Activated CD4-positive, alpha-beta T cell treated with anti-CD3 and anti-CD28 coated beads, Interleukin-2, amount 50 U/mL, for 16 hours (primary cell): ENCODE data around the gene AGT.
"Not testable (repeated sequence)": the region's sequence is repeated elsewhere in the genome, so short reads cannot be mapped to it uniquely, and the experiment has no call there.

ENCODE experiments used
- DNase-seq: peaks from one replicate; pipeline ENCODE4 v3.0.0-alpha.2; 2020

The AGT gene

DNA sequence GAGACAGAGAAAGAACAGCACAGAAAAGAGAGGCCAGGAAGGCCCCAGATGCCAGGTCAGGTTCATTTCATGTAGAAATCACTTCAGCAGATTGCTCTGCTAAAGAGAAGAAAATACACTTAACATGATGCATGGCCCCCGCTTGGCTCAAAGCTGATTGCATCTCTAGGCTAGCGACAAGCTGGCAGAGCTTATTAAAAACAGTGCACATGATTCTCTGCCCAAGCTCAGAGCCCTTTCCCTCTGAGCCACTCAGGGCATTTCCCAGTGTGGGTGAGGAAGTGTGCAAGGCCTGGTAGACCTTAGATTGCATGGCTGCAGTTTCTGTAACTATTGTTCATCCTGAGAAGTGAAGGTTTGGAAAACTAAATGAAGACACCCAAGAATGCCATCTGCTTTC lies 30.0 kb upstream of the AGT start:
- DNase-seq = no peak

DNA sequence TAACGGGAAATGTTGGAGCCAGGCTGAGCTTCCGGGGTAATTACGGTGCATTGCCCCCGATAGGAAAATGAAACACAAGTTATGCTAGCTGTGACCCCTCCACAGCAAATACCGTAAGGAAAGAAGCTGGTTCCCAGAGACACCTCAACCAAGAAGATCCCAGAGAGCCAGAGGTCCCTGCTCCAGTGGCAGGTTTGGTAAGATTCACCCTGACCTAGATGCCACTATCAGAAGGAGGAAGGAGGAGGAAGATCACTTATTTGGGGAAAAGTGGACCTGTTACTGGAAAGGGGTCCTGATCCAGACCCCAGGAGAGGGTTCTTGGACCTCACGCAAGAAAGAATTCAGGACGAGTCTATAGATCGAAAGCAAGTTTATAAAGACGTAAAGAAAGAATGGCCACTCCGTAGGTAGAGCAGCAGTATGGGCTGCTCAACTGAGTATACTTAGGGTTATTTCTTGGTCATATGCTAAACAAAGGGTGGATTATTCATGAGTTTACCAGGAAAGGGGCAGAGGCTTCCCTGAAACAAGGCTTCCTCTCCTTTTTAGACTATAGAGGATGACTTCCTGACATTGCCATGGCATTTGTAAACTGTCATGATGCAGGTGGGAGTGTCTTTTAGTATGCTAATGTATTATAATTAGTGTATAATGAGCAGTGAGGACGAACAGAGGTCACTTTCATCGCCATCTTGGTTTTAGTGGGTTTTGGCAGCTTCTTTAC lies 25.8 kb upstream of the AGT start:
- no peak for DNase-seq

DNA sequence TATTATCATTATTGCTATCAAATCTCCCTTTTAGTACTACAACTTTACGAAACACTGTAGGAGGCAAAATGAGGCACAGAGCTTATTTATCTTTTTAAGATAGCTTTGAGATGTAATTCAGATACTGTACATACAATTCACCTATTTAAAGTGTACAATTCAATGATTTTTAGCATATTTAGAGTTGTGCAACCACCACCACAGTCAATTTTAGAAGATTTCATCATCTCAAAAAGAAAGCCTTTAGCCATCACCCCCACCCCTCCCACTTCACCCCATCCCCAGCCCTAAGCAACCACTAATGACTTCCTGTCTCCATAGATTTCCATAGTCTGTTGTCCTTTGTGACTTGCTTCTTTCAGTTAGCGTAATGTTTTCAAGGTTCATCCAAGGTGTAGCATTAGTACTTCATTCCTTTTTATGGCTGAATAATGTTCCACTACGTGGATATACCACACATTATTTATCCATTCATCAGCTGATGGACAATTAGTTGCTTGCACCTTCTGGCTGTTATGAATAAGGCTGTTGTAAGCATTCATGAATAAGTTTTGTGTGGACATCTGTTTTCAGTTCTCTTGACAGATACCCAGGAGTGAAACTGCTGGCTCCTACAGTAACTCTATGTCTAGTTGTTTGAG lies 23.8 kb upstream of the AGT start:
- no peak for DNase-seq

DNA sequence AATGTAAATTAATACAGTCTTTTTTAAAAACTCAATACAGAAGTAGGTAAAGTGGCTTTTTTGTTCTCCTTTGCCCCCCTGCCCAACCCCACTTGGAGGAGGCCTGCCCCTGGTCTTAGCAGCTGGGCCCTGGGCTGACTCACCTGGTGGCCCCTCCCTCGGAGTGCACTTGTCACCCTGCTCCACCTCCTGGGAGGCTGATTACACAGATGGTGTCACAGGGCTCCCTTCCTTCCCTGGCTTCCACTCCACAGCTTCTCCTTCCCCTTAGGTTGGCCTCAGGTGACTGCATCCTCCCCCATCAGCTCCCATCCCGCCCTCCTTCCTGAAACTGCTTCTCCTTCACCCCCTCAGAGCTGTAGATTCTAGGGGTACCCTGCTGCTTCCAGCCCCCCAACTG lies 21.5 kb upstream of the AGT start:
- no peak for DNase-seq

DNA sequence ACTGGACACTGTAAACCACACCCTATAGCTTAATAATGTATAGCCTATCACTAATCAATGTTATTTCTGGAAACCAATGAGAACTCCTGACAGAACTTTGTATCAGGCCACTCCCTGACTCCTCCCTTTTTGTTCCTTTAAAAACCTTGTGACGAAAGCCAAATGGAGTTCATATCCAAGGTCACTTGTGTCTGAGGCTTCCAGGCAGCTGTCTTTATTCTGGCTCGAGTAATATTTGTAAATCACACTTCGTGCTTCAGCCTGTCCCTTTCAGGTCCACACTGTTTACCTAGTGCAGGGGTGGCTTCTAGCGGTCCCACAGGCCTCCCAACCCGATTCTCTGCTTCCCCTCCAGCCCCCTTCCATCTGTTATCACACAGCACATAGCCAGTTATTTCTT lies 17.1 kb upstream of the AGT start:
- DNase-seq = no peak

DNA sequence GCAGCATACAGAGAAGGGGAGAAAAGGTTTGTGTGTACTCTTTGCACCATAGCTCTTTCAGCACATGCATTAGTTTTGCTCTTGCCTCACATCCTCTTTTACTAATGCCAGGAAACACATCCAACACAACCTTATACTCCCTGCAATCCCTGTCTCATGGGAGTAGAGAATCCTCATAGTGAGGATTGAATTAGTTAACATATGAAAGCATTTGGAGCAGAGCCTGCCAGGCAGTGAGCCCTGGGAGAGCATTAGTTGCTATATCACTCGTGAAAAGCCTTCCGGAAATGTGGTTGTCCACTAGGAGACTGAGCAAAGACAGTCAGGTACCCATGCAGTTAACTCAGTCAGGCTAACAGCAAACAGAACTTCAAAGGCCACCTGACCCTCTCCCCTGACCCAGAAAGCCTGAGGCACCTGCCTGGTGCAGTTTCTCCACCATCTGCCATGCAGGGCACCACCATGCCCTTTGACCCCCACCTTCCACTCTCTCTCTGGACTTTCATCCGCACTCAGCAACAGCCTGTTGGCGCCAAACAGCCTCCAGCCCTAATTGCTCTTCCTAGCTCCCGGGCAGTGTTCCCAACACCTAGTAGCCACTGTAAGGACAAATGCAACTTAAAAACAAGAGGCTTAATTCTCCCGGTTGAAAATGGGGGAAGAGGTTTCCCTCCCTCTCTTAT lies 14.9 kb upstream of the AGT start:
- DNase-seq = no peak

DNA sequence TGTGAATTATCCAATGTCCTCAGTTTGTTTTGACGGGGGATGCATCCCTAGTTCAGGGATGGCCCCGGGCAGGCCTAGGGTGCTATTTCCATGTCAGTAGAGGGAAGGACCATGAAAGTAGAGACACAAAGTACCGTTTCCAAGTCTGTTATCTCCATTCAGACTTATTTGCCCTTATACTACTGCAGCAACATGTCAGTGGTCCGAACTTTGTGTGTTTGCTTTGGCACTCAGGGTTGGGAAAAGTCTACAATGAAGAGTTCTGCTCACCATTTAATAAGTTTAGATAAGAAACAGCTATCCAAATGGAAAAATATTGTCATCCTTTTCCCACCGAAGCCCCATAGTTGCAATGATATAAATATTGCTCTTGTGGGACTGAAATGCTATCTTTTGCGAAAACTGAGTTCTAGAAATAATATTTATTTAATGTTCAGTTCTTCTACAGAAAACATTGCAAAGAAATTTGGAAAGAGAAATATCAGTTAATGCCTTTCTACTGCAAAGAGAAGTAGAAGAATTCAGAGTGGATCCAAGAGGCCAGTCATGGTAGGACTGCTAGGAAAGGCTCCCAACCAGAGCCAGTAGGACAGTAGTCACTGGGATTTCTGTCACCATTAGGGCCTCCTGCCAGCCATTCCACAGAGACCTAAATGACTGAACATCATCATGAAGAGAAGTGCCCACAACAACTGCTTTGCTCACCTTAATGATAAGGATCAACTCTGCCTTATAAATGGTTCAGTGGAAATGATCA lies 11.5 kb upstream of the AGT start:
- no peak for DNase-seq

DNA sequence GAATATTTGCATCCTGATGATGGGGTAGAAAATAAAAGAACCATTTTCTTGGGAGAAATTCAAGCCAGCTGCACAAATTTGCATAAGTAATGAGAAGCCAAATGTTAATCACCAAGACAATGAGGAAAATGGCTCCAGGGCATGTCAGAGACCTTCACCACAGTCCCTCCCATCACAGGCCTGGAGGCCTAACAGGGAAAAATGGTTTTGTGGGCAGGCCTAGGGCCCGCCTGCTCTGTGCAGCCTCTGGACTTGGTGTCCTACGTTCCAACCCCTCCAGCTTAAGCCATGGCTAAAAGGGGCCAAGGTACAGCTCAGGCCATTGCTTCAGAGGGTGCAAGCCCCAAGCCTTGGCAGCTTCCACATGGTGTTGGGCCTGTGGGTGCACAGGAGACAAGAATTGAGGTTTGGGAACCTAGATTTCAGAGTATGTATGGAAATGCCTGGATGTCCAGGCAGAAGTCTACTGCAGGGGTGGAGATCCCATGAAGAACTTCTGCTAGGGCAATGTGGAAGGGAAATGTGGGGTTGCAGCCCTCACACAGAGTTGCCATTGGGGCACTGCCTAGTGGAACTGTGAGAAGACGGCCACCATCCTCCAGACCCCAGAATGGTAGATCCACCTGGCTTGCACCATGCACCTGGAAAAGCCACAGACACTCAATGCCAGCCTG lies 8.1 kb upstream of the AGT start:
- not testable (repeated sequence) for DNase-seq

DNA sequence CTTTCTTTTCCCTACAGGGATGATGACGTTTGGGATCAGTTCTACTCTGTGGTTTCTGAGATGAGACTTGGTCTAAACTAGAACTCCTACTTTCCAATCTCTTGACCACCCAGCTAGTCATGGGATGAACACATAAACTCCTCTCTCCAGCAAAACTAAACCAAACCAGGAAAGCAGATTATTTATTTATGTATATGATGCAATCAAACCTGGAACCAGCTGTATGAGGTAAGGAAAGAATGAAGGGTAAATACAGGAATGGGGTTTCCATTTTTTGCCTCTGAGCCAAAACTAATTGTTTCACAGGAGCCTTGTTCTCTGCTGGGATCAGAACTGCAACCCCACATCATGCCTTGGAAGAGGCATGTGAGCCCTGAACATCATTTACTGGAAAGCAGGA lies 3.3 kb upstream of the AGT start:
- no peak for DNase-seq

DNA sequence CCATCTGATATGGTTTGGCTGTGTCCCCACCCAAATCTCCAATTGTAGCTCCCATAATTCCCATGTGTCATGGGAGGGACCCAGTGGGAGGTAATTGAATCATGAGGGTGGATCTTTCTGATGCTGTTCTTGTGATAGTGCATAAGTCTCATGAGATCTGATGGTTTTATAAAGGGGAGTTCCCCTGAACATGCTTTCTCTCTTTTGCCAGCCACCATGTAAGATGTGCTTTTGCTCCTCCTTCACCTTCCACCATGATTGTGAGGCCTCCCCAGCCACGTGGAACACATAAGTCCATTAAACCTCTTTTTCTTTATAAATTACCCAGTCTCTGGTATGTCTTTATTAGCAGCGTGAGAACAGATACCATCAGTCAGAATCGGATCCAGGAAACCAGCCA lies 2.5 kb upstream of the AGT start:
- not testable (repeated sequence) for DNase-seq

DNA sequence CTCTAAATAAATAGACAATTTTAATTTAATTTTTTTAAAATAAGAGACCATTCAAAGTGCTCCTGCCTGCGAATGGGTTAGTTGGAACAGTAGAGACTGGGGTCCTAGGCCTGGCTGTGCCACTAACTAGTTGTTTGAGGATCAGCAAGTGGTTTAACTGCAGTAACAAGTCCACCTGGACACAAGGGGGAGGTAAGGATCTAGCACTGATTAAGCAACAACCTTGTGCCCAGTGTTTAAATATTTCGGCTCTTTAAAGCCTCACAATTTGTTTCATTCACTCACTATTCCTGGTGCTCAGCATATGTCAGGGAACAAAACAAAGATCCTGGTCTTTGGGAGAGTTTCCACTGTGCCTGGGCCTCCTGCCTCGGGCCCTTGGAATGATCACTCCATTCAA lies 1.6 kb upstream of the AGT start:
- DNase-seq = no peak

DNA sequence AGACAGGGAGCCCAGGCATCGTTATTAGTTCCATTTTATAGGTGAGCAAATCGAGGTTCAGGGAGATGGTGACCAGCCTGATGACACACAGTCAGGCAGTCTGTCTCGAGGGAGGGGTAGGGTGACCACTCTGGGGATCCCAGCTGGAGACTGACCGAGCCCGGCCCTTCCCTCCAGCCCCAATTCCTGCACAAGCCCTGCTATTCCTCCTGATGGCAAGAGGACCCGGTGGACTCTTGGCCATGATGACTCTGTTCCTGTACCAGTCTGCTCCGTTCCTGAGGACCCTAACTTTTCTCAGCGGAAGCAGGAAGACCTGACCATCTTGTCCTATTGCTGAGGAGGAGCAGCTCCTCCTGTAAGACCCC lies 391 bp downstream of the AGT start:
- DNase-seq = no peak

DNA sequence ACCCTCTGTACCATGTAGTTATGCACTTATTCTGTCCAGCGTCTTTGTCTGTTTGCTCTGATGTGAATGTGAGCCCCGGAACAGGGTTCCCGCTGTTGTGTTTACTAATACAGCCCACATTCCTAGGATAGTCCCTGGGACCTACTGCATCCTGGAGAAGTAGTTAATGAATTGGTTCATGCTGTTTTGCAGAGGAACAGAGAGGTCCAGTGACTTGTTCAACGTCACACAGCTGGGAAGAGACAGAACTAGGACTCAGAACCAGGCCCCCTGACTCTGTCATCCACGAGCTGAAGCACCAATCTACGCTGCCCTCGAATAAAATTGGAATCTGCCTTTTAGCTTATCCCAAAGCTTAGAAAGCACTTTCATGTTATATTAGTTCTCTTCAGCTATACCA lies 784 bp downstream of the AGT start:
- DNase-seq = no peak

DNA sequence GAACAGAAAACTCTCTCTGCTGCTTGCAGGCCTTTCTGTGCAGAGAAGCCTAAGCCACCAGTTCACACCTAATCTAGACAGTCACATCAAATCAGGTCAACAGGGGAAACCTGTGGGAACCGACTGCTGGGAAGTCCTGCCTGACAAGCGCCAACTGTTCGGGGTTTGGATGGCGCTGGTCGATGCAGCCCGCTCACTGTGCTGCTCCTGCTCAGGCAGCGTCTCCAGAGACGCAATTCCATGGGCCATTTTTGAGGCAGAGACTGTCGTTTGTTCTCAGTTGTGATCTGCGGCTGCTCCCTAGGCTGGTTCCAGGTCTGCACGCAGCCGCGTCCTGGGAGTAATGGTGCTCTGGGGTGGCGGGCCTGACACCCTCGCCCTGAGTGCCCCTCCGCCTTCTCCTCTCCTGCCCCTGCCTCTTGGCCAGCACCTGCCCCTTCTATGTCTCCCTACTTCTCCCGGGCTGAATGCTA lies 1.4 kb downstream of the AGT start:
- DNase-seq = no peak

DNA sequence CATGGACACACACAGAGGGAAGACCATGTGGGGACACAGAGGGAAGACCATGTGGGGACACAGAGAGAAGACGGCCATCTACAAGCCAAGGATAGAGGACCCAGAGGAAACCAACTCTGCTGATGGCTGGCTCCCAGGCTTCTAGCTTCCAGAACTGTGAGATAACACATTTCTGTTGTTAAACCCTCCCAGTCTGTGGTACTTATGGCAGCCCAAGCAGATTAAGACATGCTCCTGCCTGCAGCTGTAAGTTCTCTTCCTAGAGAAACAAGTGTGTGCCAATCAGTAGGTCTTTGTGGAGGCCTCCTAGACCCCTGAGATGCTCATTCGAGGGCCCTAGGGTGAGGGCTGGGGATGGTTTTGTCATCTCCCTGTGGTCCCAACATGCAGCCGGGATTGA lies 2.7 kb downstream of the AGT start:
- DNase-seq = no peak

DNA sequence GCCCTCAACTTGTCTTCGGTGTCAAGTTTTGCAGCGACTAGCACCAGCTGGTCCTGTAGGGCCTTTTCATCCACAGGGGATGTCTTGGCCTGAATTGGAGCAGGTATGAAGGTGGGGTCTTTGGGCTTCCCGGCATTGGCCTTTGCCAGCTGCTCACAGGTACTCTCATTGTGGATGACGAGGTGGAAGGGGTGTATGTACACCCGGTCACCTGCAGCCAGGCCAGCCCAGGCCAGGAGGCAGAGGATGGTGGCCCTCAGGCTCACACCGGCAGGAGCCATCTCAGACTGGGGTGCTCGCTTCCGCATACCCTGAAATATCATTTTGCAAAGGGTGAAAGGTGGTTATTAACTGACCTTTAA lies 3.4 kb downstream of the AGT start:
- DNase-seq = no peak

DNA sequence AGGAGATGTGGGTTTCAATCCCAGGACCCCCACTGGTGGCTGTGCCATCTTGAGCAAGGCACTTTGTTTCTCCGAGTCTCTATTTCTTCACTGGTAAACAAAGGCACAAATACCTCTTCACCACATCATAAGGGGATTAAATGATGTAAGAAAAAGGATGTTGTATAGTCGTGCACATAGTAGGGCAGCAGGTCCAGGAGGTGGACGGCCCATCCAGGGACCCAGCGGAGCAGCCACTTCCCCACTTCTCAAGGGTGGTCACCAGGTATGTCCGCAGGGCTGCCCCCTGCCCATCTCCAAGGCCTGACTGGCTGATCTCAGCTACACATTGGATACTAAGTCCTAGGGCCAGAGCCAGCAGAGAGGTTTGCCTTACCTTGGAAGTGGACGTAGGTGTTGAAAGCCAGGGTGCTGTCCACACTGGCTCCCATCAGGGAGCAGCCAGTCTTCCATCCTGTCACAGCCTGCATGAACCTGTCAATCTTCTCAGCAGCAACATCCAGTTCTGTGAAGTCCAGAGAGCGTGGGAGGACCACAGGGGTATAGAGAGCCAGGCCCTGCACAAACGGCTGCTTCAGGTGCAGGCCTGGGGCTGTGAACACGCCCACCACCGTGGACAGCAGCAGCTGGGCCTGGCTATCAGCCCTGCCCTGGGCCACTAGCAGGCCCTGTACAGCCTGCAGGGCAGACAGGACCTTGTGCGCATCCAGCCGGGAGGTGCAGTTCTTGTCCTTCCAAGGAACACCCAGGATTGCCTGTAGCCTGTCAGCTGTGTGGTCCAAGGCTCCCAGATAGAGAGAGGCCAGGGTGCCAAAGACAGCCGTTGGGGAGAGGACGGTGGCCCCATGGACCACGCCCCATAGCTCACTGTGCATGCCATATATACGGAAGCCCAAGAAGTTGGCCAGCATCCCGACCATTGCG lies 4.0 kb downstream of the AGT start:
- no peak for DNase-seq

DNA sequence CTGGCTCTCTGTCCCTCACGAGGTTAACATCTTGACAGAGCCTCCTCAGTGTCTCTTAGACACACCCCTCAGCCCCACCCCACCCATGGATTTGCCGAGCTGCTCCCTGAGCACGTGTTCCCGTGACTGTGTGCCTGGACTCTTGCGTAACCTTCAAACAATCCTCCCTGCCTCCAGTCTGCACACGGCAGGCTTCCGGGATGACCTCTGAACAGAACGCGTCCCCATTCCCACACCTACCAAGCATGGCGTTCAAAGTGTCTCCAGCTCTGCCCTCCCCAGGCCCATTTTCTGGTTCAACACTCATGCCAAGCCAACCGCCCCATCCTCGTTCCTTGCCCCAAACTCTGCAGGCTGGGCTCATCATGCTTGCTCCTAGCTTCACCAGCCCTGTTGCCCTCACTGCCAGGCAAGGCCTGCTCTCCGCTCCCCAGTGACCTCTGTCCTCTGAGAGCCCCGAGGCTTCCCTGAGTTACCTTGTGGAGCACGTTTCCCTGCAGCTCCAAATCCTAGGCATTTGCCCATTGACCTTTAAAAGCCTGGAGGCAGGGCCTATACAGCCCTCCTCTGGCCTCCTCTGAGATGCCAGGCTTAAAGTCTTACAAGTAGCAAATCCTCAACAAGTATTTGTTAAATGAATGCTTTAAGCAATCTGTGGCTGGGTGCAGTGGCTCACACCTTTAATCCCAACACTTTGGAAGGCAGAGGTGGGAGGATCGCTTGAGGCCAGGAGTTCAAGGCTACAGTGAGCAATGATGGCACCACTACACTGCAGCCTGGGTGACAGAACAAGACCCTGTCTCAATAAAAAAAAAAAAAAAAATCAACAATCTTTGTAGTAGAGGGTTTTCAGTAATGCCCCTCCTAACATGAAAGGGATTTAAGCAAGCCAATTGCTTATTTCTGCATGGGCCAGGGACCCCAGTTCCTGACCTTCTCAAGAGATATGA lies 5.0 kb downstream of the AGT start:
- DNase-seq = no peak

DNA sequence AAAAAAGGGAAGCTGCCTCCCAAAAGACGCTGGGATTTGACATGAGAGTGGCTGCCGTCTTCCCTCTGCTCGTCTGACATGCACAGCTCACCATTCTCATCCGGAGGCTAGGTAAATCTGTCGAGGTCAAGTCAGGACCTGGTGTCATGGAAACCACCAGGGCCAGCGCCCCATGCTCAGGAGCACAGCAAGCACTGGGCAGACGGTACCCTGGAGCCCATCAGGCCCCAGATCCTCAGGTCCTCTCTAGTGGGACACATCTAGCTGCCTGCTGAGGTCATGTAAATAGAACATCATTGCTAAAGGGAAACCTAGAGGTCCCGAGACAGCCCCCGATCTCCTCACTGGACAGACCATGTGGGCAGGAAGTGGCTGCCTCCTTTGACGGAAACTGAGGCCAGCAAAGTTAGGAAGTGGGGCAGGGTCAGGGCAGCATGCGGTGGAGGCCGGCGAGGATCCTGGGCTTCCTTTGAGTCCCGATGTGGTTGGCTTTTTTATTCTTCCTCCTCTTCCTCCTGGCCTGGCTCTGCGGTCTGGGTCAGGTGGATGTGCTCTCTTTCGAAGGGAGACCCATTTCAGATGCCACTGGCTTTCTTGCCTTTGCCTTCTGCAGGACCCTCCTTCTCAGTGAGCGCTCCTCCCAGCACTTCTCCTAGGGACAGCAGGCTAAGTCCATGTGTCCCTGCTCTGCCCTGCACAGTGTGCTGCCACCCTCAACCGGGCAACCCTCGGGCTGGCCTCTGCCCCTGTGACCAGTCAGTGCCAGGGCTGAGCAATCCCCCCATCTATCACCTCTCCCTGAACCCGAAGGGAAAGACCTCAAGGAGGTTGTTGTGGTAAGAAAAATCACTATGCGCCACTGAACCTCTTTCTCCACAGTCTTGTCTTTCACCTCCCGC lies 5.9 kb downstream of the AGT start:
- no peak for DNase-seq
